ENCODE results near the gene DUSP6. TPM values are rescaled to one million over a fixed set of nuclear protein-coding genes. Genes with fewer than 3 reads are reported as not detected.

DUSP6 gene
- total and polyA plus RNA-seq, 3 experiments from 2014 or later, result 3.8 to 24.8 (median 23.4) TPM

DNA sequence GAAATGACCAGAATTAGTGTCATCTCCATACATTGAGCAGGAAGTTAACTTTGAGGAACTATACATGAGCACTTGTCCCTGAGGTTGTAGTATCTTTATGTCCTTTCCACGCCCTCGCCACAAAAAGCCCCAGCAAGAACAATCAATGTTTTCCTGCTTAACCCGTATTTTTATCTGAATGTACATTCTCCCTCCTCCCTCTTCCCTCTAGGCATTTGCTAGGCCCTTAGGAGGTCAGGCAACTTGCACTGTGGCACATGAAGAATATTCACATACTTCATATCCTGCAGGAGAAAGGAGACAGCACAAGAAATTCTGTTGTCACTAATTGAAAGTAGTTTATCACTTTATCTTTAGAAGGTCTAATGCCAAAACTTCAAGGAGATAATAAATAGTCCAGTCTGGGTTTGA, 18.1 kb upstream of the DUSP6 start:
- Mint-ChIP-seq H3K36me3 (peaks cover 0 to 7% (median 3%) of the 10 kb centered on the region in 3 donors), H3K4me3 (no peak overlapping the region), H3K27me3 (no peaks in the 10 kb centered on the region), H3K27ac (no peak overlapping the region), H3K9me3 (no peaks in the 10 kb centered on the region), H3K4me1 (peaks cover 0 to 1% (median 0%) of the 10 kb centered on the region in 3 donors)
- Histone ChIP-seq H3K36me3 (ENCODE audit: insufficient read depth, low read length) (no peaks in the 10 kb centered on the region), H3K9me3 (ENCODE audit: low read length) (no peaks in the 10 kb centered on the region), H3K4me3 (ENCODE audit: low read length) (no peak overlapping the region), H3K27me3 (ENCODE audit: insufficient read depth, low read length, poor library complexity, severe bottlenecking) (no peaks in the 10 kb centered on the region), H3K27ac (ENCODE audit: low read depth, low read length) (no peak overlapping the region), H3K4me1 (ENCODE audit: insufficient read depth, low read length) (no peaks in the 10 kb centered on the region)
- DNase-seq, result no peak
- ChIA-PET POLR2A (no interaction called here), CTCF (no interaction called here)

DNA sequence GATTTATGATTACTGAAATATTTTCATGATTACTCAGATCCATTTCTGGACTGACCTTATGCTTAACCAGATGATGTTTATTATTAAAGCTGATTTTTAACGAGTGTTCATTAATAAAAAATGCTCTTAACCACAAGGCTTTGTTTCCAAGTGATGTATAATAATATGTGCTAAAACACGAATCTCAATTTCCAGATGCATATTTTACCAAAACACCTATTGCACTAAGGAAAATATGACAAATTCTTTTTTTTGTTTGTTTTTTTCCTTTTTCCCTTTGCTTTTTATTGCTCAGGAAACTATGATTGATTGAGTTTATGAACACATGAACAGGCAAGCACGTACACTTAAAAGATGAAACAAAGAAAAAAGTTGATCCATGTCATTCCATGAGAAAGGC, 16.9 kb upstream of the DUSP6 start:
- Histone ChIP-seq H3K36me3 (ENCODE audit: insufficient read depth, low read length) (no peaks in the 10 kb centered on the region), H3K27ac (ENCODE audit: low read depth, low read length) (no peak overlapping the region), H3K27me3 (ENCODE audit: insufficient read depth, low read length, poor library complexity, severe bottlenecking) (no peaks in the 10 kb centered on the region), H3K4me3 (ENCODE audit: low read length) (no peak overlapping the region), H3K9me3 (ENCODE audit: low read length) (no peaks in the 10 kb centered on the region), H3K4me1 (ENCODE audit: insufficient read depth, low read length) (no peaks in the 10 kb centered on the region)
- H3K4me1 Mint-ChIP-seq, result no peaks in the 10 kb centered on the region
- peaks cover 0 to 3% of the 10 kb centered on the region in 2 donors for H3K27me3 Mint-ChIP-seq
- no peak overlapping the region for H3K4me3 Mint-ChIP-seq
- H3K27ac Mint-ChIP-seq, result no peak overlapping the region
- DNase-seq, result no peak
- peaks cover 0 to 7% (median 3%) of the 10 kb centered on the region in 3 donors for H3K36me3 Mint-ChIP-seq
- no peaks in the 10 kb centered on the region for H3K9me3 Mint-ChIP-seq
- ChIA-PET POLR2A (no interaction called here), CTCF (no interaction called here)

DNA sequence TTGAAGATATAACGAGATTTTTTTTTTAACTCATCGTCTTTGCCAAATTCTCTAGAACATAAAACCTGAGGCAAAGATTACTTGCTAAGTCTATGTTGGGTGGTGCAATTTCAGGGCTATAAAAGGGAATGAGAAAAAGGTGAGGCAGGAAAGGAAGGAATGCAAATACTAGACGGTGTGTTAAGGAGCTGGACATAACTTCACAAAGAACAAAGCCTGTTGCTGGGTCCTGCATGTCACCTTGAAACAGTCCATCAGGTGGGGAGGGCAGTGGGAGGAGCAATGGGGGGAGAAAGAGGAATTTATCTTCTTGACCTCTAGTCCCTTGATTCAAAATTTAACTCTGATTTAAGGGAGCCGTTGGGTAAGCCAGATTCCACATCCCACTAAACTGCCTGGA, 16.1 kb upstream of the DUSP6 start:
- Mint-ChIP-seq H3K4me1 (no peaks in the 10 kb centered on the region), H3K4me3 (no peak overlapping the region), H3K27ac (no peak overlapping the region), H3K27me3 (peaks cover 0 to 3% of the 10 kb centered on the region in 2 donors), H3K9me3 (no peaks in the 10 kb centered on the region), H3K36me3 (peaks cover 0 to 7% (median 3%) of the 10 kb centered on the region in 3 donors)
- CTCF ChIA-PET, result no interaction called here
- Histone ChIP-seq H3K27me3 (ENCODE audit: insufficient read depth, low read length, poor library complexity, severe bottlenecking) (no peaks in the 10 kb centered on the region), H3K27ac (ENCODE audit: low read depth, low read length) (no peak overlapping the region), H3K36me3 (ENCODE audit: insufficient read depth, low read length) (no peaks in the 10 kb centered on the region), H3K4me1 (ENCODE audit: insufficient read depth, low read length) (no peaks in the 10 kb centered on the region), H3K9me3 (ENCODE audit: low read length) (no peaks in the 10 kb centered on the region), H3K4me3 (ENCODE audit: low read length) (no peak overlapping the region)
- POLR2A ChIA-PET, result no interaction called here
- DNase-seq, result no peak

DNA sequence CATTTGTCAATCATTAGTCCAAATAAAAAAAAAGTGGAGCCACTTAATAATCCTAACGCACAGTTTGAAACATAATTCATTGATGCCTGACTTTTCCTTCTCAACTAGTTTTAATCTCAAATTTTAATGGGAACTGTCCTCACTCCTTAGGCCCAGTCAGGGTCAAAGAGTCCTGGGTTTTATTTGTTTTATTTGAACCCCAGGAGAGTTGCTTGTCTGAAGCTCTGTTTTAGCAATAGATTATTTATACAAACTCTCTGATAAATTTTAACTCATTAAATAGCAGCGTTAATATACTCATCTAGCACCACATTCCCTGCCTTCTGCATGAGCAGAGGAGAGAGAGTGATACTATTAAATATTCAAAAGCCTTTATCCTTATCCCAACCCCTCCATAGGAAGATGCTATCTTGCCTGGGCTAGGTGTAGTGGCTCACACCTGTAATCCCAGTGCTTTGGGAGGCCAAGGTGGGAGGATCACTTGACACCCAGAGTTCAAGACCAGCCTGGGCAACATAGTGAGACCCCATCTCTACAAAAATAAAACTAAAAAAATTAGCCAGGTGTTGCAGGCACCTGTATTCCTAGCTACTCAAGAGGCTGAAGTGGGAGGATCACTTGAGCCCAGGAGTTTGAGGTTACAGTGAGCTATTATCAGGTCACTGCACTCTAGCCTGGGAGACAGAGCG, 14.5 kb upstream of the DUSP6 start:
- Mint-ChIP-seq H3K27ac (no peak overlapping the region), H3K9me3 (no peaks in the 10 kb centered on the region), H3K4me1 (no peaks in the 10 kb centered on the region), H3K27me3 (peaks cover 0 to 3% of the 10 kb centered on the region in 2 donors), H3K4me3 (no peak overlapping the region), H3K36me3 (peaks cover 0 to 7% (median 3%) of the 10 kb centered on the region in 3 donors)
- Histone ChIP-seq H3K27me3 (ENCODE audit: insufficient read depth, low read length, poor library complexity, severe bottlenecking) (no peaks in the 10 kb centered on the region), H3K9me3 (ENCODE audit: low read length) (no peaks in the 10 kb centered on the region), H3K27ac (ENCODE audit: low read depth, low read length) (no peak overlapping the region), H3K4me3 (ENCODE audit: low read length) (no peak overlapping the region), H3K36me3 (ENCODE audit: insufficient read depth, low read length) (no peaks in the 10 kb centered on the region), H3K4me1 (ENCODE audit: insufficient read depth, low read length) (no peaks in the 10 kb centered on the region)
- DNase-seq, result no peak
- CTCF ChIA-PET, result no interaction called here
- POLR2A ChIA-PET, result no interaction called here

DNA sequence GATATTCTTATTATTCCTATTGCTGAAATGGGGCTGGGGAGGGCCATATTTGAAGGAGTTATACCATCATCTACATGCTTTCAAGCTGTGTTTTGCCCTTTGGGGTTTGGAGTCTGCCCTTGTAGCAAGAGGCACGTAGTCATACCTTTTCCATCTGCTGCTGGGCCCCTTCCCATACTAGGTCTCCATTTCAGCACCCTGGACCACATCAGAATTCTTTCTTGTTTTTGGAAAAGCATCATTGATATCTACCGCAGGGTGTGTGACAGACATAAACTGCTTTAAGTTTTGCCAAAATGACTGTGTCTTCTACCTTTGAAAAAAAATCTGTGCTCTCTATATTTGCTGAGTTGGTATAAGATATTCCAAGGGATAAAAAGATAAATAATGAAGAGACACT, 12.3 kb upstream of the DUSP6 start:
- ChIA-PET POLR2A (no interaction called here), CTCF (no interaction called here)
- Histone ChIP-seq H3K36me3 (ENCODE audit: insufficient read depth, low read length) (no peaks in the 10 kb centered on the region), H3K27ac (ENCODE audit: low read depth, low read length) (no peak overlapping the region), H3K4me3 (ENCODE audit: low read length) (no peak overlapping the region), H3K4me1 (ENCODE audit: insufficient read depth, low read length) (no peaks in the 10 kb centered on the region), H3K9me3 (ENCODE audit: low read length) (no peaks in the 10 kb centered on the region), H3K27me3 (ENCODE audit: insufficient read depth, low read length, poor library complexity, severe bottlenecking) (no peaks in the 10 kb centered on the region)
- H3K4me1 Mint-ChIP-seq, result no peaks in the 10 kb centered on the region
- DNase-seq, result no peak
- H3K4me3 Mint-ChIP-seq, result no peak overlapping the region
- H3K27ac Mint-ChIP-seq, result peak overlapping the region in 1 of 8 donors; percentile 27
- no peaks in the 10 kb centered on the region for H3K9me3 Mint-ChIP-seq
- peaks cover 0 to 7% of the 10 kb centered on the region in 2 donors for H3K27me3 Mint-ChIP-seq
- H3K36me3 Mint-ChIP-seq, result peaks cover 0 to 7% (median 1%) of the 10 kb centered on the region in 3 donors

DNA sequence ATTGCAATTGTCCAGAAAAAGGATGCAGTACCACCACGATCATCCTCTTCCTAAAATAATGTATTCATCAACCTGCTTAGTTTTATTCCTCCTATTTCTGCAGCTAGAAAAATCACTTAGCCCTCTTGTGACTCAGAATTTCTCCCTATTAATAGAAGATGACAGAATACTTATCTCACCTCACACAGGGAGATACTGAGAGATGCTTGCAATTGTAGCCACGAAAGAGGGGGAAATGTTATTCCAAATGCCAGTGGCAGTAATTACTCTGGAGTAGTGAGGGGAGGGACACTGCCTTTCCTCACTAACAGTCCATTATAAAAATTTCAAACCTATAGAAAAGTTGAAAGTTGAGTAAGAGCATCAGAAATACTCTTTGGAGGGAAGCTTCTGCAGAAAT, 11.8 kb upstream of the DUSP6 start:
- no peak overlapping the region for H3K4me3 ChIP-seq (ENCODE audit: low read length)
- H3K27me3 Mint-ChIP-seq, result peaks cover 0 to 13% of the 10 kb centered on the region in 2 donors
- H3K27ac Mint-ChIP-seq, result no peak overlapping the region
- no peak for DNase-seq
- H3K9me3 ChIP-seq (ENCODE audit: low read length), result no peaks in the 10 kb centered on the region
- H3K4me3 Mint-ChIP-seq, result no peak overlapping the region
- no peaks in the 10 kb centered on the region for H3K9me3 Mint-ChIP-seq
- ChIA-PET POLR2A (no interaction called here), CTCF (no interaction called here)
- no peaks in the 10 kb centered on the region for H3K4me1 ChIP-seq (ENCODE audit: insufficient read depth, low read length)
- H3K27ac ChIP-seq (ENCODE audit: low read depth, low read length), result no peak overlapping the region
- no peaks in the 10 kb centered on the region for H3K36me3 ChIP-seq (ENCODE audit: insufficient read depth, low read length)
- H3K27me3 ChIP-seq (ENCODE audit: insufficient read depth, low read length, poor library complexity, severe bottlenecking), result no peaks in the 10 kb centered on the region
- H3K36me3 Mint-ChIP-seq, result peaks cover 0 to 7% (median 1%) of the 10 kb centered on the region in 3 donors
- H3K4me1 Mint-ChIP-seq, result no peaks in the 10 kb centered on the region

DNA sequence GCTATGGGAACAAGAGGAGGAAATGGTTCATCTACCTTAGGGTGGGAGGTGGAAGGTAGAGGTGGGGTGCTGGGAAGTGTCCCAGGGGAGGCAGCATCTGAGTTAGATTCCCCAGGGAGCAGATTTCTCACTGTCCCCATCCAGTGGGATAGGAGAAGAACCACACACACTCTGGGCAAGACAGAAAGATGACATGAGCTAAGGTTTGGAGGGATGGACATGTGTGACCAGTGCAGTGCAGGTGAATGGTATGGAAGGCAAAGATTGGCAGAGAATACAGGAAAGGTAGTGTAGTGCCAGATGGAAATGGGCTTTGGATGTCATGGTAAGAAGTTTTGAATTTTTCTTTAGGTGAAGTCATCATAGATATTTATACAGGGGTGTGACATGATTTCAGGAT, 11.3 kb upstream of the DUSP6 start:
- Histone ChIP-seq H3K4me1 (ENCODE audit: insufficient read depth, low read length) (no peaks in the 10 kb centered on the region), H3K27me3 (ENCODE audit: insufficient read depth, low read length, poor library complexity, severe bottlenecking) (no peaks in the 10 kb centered on the region), H3K27ac (ENCODE audit: low read depth, low read length) (no peak overlapping the region), H3K36me3 (ENCODE audit: insufficient read depth, low read length) (no peaks in the 10 kb centered on the region), H3K4me3 (ENCODE audit: low read length) (no peak overlapping the region), H3K9me3 (ENCODE audit: low read length) (no peaks in the 10 kb centered on the region)
- CTCF ChIA-PET, result interaction anchor here (1.6 kb wide), 1 partner anchor 9 kb away, joined by 4 read pairs; no protein-coding TSS in a partner anchor
- Mint-ChIP-seq H3K9me3 (no peaks in the 10 kb centered on the region), H3K4me3 (no peak overlapping the region), H3K4me1 (no peaks in the 10 kb centered on the region), H3K36me3 (peaks cover 0 to 6% (median 1%) of the 10 kb centered on the region in 3 donors), H3K27ac (peak overlapping the region in 1 of 8 donors; percentile 0), H3K27me3 (peaks cover 0 to 16% of the 10 kb centered on the region in 2 donors)
- no peak for DNase-seq
- POLR2A ChIA-PET, result no interaction called here

DNA sequence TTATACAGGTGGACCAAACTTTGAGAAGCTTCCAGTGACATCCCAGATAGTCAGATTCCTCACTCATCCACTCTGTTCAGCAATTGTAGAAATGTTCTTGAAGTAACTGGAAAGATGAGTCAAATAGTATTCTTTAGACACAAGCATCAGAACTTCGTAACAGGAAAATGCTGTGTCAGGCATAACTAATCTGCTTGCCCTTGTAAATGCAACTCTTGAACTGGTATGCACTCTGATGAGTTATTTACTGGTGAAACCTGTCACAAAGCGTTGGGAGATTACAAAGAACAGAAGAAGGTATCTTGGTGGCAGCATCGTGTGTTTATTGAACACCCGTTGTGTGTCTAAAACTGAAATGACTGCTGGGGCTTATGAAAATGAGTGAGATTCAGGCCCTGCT, 10.8 kb upstream of the DUSP6 start:
- Mint-ChIP-seq H3K36me3 (peaks cover 0 to 1% (median under 1%) of the 10 kb centered on the region in 3 donors), H3K4me1 (no peaks in the 10 kb centered on the region), H3K27me3 (peaks cover 0 to 16% of the 10 kb centered on the region in 2 donors), H3K4me3 (no peak overlapping the region), H3K27ac (peak overlapping the region in 1 of 8 donors; percentile 85), H3K9me3 (no peaks in the 10 kb centered on the region)
- CTCF ChIA-PET, result interaction anchor here (1.6 kb wide), 1 partner anchor 9 kb away, joined by 4 read pairs; no protein-coding TSS in a partner anchor
- no peak overlapping the region for H3K4me3 ChIP-seq (ENCODE audit: low read length)
- H3K4me1 ChIP-seq (ENCODE audit: insufficient read depth, low read length), result no peaks in the 10 kb centered on the region
- H3K9me3 ChIP-seq (ENCODE audit: low read length), result no peaks in the 10 kb centered on the region
- POLR2A ChIA-PET, result no interaction called here
- no peak overlapping the region for H3K27ac ChIP-seq (ENCODE audit: low read depth, low read length)
- H3K27me3 ChIP-seq (ENCODE audit: insufficient read depth, low read length, poor library complexity, severe bottlenecking), result no peaks in the 10 kb centered on the region
- H3K36me3 ChIP-seq (ENCODE audit: insufficient read depth, low read length), result no peaks in the 10 kb centered on the region
- no peak for DNase-seq

Measured in CD8-positive, alpha-beta memory T cell (primary cell).